Activated CD8-positive, alpha-beta T cell treated with anti-CD3 and anti-CD28 coated beads, Interleukin-2, amount 10 ng/mL, durations not matched to agents 7 days and 5 days (primary cell): ENCODE measurements around the gene RBBP8. TPM values are rescaled to one million over a fixed set of nuclear protein-coding genes. Genes with fewer than 3 reads are reported as not detected.

Experiments used
- ATAC-seq: fragments of 150-1000 bp; cut with Tn5 transposase; one replicate; pipeline ENCODE4 v1.10.0; 2021; ENCODE audit warnings: moderate library complexity
- CTCF ChIA-PET: fragments of 350-600 bp; sonication (Branson Sonifier 250); formaldehyde crosslinking; loops from one replicate; lab custom pipeline; 2021; ENCODE audit warnings: antibody characterized with exemption; lab: Charles Lee
- POLR2A ChIA-PET: fragments of 350-600 bp; sonication (Branson Sonifier 250); formaldehyde crosslinking; loops from one replicate; lab custom pipeline; 2021; ENCODE audit warnings: antibody characterized with exemption; lab: Charles Lee
- DNase-seq: peaks from one replicate; pipeline ENCODE4 v3.0.0-alpha.2; 2020
- H3K27ac Mint-ChIP-seq: one replicate; pipeline ENCODE4 v1.8.0; 2021; ENCODE audit warnings: mild to moderate bottlenecking, mixed read lengths
- H3K27me3 Mint-ChIP-seq: one replicate; pipeline ENCODE4 v1.8.0; 2021; ENCODE audit warnings: low read depth, mixed read lengths
- H3K36me3 Mint-ChIP-seq: one replicate; pipeline ENCODE4 v1.8.0; 2021; ENCODE audit warnings: low read depth, mixed read lengths
- H3K4me1 Mint-ChIP-seq: one replicate; pipeline ENCODE4 v1.8.0; 2021; ENCODE audit warnings: low read depth, mixed read lengths
- H3K4me3 Mint-ChIP-seq: one replicate; pipeline ENCODE4 v1.8.0; 2021; ENCODE audit warnings: mild to moderate bottlenecking, mixed read lengths
- H3K9me3 Mint-ChIP-seq: one replicate; pipeline ENCODE4 v1.8.0; 2022; ENCODE audit warnings: mixed read lengths; ENCODE audit not compliant: insufficient read depth
- total RNA-seq, 2 experiments: library from RNA; stranded (reverse); gene quantifications; one replicate each; pipeline ENCODE4 v1.2.3, GENCODE V29; 2021

The RBBP8 gene
- total RNA-seq, 2 experiments from 2014 or later: 72.1 to 74.8 TPM

DNA sequence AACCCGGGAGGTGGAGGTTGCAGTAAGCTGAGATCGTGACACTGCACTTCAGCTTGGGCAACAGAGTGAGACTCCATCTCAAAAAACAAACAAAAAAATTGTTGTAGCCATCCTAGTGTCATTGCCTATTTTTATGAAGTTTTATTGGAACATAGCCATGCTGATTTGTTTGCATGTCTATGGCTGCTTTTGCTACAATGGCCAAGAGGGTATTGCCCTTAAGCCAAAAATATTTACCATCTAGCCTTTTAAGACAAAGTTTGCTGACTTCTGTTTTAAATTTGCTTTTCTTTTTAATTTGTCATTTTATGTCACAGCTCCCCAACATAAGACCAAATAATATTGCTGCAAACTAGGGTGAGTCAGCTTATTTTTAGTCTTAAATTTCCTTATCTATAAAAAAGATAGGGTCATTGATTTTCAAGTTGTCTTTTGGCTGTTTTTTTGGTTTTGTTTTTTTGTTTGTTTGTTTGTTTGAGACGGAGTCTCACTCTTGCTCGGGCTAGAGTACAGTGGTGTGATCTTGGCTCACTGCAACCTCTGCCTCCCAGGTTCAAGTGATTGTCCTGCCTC, 132.2 kb downstream of the RBBP8 start:
- peaks cover 9% of the 10 kb centered on the region for H3K9me3 Mint-ChIP-seq
- DNase-seq (no peak), ATAC-seq (no peak)
- no peak overlapping the region for H3K4me3 Mint-ChIP-seq
- H3K4me1 Mint-ChIP-seq: peaks cover 37% of the 10 kb centered on the region
- H3K27me3 Mint-ChIP-seq: peaks cover 2% of the 10 kb centered on the region
- ChIA-PET POLR2A (no interaction called here), CTCF (interaction anchor here (2.0 kb wide), 1 partner anchor 8 kb away, joined by 5 read pairs; no protein-coding TSS in a partner anchor)
- peaks cover 27% of the 10 kb centered on the region for H3K36me3 Mint-ChIP-seq
- no peak overlapping the region for H3K27ac Mint-ChIP-seq

DNA sequence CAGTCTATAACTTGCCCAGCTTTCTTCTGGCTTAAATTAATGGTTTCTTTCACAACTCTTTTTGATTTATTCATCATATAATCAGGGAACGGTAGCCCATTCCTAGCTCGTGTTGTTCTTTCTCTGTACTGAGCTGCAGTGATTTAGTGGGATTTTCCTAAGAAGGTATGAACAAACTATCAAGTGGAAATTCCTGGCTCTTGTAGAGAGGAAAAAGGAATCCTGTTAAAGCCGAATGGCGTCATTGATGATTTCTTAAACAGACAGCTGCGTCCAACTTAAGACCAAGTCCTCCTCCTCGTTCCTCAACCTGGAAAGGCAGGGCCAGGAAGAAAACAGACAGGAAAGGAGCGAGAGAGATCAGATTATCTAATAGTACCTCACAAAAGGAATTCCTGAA, 132.9 kb downstream of the RBBP8 start:
- no peak overlapping the region for H3K4me3 Mint-ChIP-seq
- peaks cover 45% of the 10 kb centered on the region for H3K4me1 Mint-ChIP-seq
- H3K9me3 Mint-ChIP-seq: peaks cover 9% of the 10 kb centered on the region
- no peak overlapping the region for H3K27ac Mint-ChIP-seq
- DNase-seq (no peak), ATAC-seq (no peak)
- CTCF ChIA-PET: interaction anchor here (2.0 kb wide), 1 partner anchor 9 kb away, joined by 5 read pairs; no protein-coding TSS in a partner anchor
- H3K36me3 Mint-ChIP-seq: peaks cover 29% of the 10 kb centered on the region
- POLR2A ChIA-PET: no interaction called here
- H3K27me3 Mint-ChIP-seq: peaks cover 2% of the 10 kb centered on the region

DNA sequence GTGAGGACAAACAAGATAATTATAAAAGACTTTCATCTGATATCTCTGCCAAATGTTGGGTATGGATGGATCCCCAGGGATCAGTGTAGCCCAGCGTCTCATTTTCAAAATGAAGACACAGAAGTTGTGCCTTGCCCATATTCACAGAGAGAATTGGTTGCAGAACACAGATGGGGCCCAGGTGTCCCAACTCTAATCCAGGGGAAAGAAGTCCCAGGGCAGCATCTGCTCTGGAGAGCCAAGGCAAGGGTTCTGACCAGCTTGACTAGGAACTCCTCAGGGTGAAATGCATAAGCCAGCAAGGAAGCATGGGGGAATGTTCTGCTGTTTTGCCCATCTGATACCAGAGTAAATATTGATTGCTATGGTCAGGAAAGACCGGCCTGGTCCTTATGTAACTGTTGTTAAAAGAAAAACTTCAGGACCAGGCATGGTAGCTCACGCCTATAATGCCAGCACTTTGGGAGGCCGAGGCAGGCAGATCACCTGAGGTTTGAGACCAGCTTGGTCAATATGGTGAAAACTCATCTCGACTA, 133.4 kb downstream of the RBBP8 start:
- Mint-ChIP-seq H3K36me3 (peaks cover 29% of the 10 kb centered on the region), H3K27me3 (peaks cover 2% of the 10 kb centered on the region), H3K4me3 (no peak overlapping the region), H3K27ac (no peak overlapping the region), H3K9me3 (peaks cover 9% of the 10 kb centered on the region), H3K4me1 (peaks cover 50% of the 10 kb centered on the region)
- ChIA-PET POLR2A (no interaction called here), CTCF (interaction anchor here (2.0 kb wide), 1 partner anchor 9 kb away, joined by 5 read pairs; no protein-coding TSS in a partner anchor)
- ATAC-seq: no peak
- no peak for DNase-seq

DNA sequence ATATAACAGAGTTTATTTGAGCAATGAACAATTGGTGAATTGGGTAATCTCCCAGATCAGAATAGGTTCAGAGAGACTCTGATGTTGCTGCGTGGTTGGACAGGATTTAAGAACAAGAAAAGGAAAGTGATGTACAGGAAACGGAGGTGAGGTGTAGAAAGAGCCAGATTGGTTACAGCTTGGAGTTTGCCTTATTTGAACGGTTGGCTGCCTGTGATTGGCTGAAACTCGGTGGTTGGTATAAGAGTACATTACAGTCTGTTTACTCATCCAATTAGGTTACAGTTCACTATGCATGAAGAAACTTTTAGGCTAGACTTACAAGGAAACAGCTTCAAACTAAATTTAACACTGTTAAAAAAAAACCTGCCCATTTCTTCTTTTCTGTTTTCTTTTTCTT, 134.1 kb downstream of the RBBP8 start:
- peaks cover 29% of the 10 kb centered on the region for H3K36me3 Mint-ChIP-seq
- ChIA-PET POLR2A (no interaction called here), CTCF (interaction anchor here (2.0 kb wide), 1 partner anchor 10 kb away, joined by 5 read pairs; no protein-coding TSS in a partner anchor)
- DNase-seq (peak; percentile 38), ATAC-seq (no peak)
- peaks cover 9% of the 10 kb centered on the region for H3K9me3 Mint-ChIP-seq
- H3K27ac Mint-ChIP-seq: peak overlapping the region; percentile 21
- peaks cover 56% of the 10 kb centered on the region for H3K4me1 Mint-ChIP-seq
- peaks cover 2% of the 10 kb centered on the region for H3K27me3 Mint-ChIP-seq
- no peak overlapping the region for H3K4me3 Mint-ChIP-seq

DNA sequence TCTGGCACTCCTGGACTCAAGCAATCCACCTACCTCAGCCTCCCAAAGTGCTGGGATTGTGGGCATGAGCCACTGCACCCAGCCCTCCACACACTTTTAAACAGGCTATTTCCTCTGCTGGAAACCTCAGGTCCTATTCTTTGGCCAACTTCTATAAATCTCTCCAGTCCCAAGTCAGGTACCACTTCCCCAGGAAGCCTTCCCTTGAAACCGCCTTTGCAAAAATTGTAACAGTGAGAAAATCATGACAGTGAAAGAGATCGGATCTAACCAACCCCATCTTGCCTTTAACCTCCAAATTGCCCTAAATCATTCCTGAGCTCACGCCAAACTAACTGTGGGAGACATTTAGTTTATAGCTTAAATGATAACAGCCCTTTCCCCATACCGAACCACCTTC, 134.9 kb downstream of the RBBP8 start:
- ChIA-PET CTCF (interaction anchor here (2.2 kb wide), 1 partner anchor 344 kb away, joined by 4 read pairs; no protein-coding TSS in a partner anchor), POLR2A (no interaction called here)
- H3K9me3 Mint-ChIP-seq: peaks cover 9% of the 10 kb centered on the region
- peaks cover 29% of the 10 kb centered on the region for H3K36me3 Mint-ChIP-seq
- ATAC-seq: no peak
- peak overlapping the region; percentile 53 for H3K27ac Mint-ChIP-seq
- DNase-seq: no peak
- peaks cover 2% of the 10 kb centered on the region for H3K27me3 Mint-ChIP-seq
- peaks cover 64% of the 10 kb centered on the region for H3K4me1 Mint-ChIP-seq
- H3K4me3 Mint-ChIP-seq: no peak overlapping the region

DNA sequence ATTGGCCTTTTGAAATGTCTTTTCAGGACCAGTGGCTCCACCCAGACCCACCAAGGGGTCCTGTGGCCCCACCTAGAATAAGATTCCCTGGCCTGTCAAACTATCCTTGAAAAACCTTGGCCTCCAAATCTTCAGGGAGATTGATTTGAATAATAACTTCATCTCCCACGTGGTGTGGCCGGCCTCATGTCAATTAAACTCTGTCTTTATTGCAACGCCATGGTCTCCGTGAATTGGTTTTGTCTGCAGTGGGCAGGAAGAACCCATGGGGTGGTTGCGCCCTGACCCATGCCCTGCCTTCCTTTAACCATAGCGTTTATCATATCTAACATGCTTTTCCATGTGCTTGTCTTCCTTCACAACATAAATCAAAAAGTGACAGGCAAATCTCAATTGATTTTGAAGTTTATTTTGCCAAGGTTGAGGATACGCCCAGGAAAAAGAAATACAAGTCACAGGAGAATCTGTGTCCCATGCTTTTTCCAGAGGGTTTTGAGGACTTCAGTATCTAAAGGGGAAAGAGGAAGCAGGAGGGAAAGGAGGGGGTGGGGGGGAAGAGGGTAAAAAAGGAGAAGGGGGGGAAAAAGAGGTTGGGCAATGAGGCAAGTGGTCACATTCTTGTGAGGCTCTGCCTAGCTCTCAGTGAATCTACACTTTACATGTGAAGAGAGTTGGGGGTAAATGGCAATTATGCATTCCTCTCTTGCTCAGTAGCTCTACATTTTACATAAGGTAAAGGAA, 135.6 kb downstream of the RBBP8 start:
- no peak for ATAC-seq
- DNase-seq: no peak
- Mint-ChIP-seq H3K27me3 (no peaks in the 10 kb centered on the region), H3K4me3 (no peak overlapping the region), H3K36me3 (peaks cover 23% of the 10 kb centered on the region), H3K9me3 (peaks cover 4% of the 10 kb centered on the region), H3K27ac (peak overlapping the region; percentile 95), H3K4me1 (peaks cover 70% of the 10 kb centered on the region)
- ChIA-PET POLR2A (no interaction called here), CTCF (interaction anchor here (1.0 to 2.2 kb wide), 3 partner anchors 36 to 343 kb away, joined by 3 to 4 read pairs (median 3); no protein-coding TSS in a partner anchor)

DNA sequence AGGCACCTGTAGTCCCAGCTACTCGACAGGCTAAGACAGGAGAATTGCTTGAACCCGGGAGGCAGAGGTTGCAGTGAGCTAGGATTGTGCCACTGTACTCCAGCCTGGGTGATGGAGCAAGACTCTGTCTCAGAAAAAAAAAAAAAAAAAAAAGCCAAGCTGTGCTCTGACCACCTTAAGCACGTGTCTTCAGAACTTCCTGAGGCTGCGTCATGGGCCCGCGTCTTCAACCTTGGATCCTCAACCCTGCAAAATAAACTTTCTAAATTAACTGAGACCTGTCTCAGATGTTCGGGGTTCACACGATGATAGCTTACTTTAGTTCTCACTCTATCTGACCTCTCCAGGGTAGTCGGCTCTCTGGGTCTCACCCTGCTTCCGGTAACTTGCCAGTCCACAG, 136.4 kb downstream of the RBBP8 start:
- peak overlapping the region; percentile 95 for H3K27ac Mint-ChIP-seq
- peak; percentile 62 for DNase-seq
- H3K4me1 Mint-ChIP-seq: peaks cover 77% of the 10 kb centered on the region
- H3K9me3 Mint-ChIP-seq: peaks cover 4% of the 10 kb centered on the region
- H3K4me3 Mint-ChIP-seq: peak overlapping the region; percentile 1
- CTCF ChIA-PET: interaction anchor here (1.0 to 2.2 kb wide), 4 partner anchors 37 to 342 kb away, joined by 3 to 8 read pairs (median 4); no protein-coding TSS in a partner anchor
- H3K27me3 Mint-ChIP-seq: no peaks in the 10 kb centered on the region
- peak; percentile 25 for ATAC-seq
- POLR2A ChIA-PET: no interaction called here
- H3K36me3 Mint-ChIP-seq: peaks cover 21% of the 10 kb centered on the region

DNA sequence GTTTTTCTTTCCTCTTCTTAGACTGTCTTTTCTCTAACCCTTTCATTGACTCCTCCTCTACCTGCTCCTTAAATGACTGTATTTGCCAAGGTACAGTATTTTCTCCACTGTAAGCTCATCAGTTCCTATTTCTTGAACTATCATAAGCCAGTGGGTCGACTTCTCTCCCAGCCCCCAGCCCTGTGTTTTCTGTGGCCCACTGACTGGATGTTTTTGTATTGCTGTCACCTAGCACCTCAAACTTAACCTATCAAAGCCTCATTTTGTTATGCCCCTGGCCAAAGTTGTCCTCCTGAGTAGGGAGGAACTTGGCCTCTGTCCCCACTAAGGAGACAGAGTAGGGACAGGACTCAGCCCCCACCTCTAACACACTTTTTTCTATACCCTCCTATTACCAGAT, 136.8 kb downstream of the RBBP8 start:
- Mint-ChIP-seq H3K27ac (peak overlapping the region; percentile 95), H3K36me3 (peaks cover 21% of the 10 kb centered on the region), H3K4me1 (peaks cover 78% of the 10 kb centered on the region), H3K27me3 (no peaks in the 10 kb centered on the region), H3K9me3 (peaks cover 4% of the 10 kb centered on the region), H3K4me3 (peak overlapping the region; percentile 1)
- ATAC-seq (peak; percentile 4), DNase-seq (no peak)
- ChIA-PET POLR2A (no interaction called here), CTCF (interaction anchor here (1.0 to 1.8 kb wide), 3 partner anchors 37 to 62 kb away, joined by 3 to 8 read pairs (median 3); no protein-coding TSS in a partner anchor)

DNA sequence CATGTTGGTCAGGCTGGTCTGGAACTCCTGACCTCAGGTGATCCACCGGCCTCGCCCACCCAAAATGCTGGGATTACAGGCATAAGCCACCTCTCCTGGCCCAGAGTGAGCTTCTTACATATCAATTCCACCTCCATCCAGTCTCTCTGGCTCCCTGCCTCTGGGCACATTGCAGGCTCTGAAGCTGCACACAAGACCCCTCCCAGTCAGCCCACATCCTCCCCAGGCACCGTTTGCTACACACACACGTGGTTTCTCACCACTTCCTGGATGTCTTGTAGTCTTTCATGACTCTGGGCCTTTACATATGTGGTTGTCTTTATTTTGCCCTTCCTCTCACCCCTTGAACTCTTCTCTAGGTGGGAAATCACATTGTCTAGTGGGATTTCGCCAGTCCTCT, 138.2 kb downstream of the RBBP8 start:
- no peaks in the 10 kb centered on the region for H3K27me3 Mint-ChIP-seq
- DNase-seq (peak; percentile 96), ATAC-seq (peak; percentile 98)
- peak overlapping the region; percentile 95 for H3K27ac Mint-ChIP-seq
- H3K36me3 Mint-ChIP-seq: peaks cover 21% of the 10 kb centered on the region
- H3K4me3 Mint-ChIP-seq: peak overlapping the region; percentile 64
- POLR2A ChIA-PET: interaction anchor here (0.7 kb wide), 1 partner anchor 63 kb away, joined by 3 read pairs; no protein-coding TSS in a partner anchor
- CTCF ChIA-PET: interaction anchor here (1.3 to 1.8 kb wide), 2 partner anchors 60 to 167 kb away, joined by 3 to 8 read pairs; no protein-coding TSS in a partner anchor
- peaks cover 4% of the 10 kb centered on the region for H3K9me3 Mint-ChIP-seq
- peaks cover 79% of the 10 kb centered on the region for H3K4me1 Mint-ChIP-seq

DNA sequence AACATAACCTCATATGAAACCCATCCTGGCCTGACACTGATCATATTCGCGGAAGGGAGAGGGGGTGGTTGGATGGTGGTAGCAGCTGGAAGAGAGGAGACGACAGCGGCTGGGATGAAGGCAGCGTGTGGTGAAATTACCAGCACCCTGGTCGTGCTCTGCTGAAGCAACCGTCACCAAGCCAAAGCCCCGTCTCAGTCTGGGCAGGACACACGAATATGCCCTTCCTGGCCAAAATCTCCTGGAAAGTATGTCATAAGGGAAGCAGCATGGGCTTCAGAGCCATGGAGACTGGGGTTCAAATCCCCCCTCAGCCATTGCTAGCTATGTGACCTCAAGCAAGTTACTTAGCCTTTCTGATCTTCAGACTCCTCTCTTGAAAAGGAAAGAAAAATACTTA, 139.0 kb downstream of the RBBP8 start:
- no peak overlapping the region for H3K4me3 Mint-ChIP-seq

DNA sequence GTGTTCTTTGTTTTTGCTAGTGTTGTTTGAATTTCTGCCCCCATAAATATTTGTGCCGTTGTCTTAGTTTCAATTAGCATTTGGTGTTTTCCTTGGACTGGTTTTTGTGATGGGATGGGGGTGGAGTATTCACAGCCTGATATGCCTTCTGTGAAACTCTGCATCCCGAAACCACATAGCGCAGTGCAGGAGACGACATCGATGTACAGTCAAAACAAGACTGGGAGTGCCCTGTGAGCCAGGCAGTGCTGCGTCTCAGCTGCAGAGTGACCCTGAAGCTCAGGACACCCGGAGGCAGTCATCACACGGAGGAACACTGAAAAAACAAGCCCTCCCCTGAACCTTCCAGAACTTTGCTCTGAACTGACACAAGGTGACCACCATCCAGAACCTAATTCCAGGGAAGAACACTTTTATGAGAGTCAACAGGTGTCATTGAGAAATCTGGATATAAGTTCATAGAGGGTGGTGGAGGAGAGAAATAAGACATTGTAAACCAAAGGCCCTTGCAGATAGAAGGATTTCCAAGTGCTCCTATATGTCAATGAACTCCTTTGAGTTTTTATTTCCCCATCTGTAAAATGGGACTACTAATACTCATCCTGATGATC, 141.0 kb downstream of the RBBP8 start:
- ChIA-PET CTCF (interaction anchor here (0.8 to 1.0 kb wide), 2 partner anchors 285 to 338 kb away, joined by 3 to 4 read pairs; no protein-coding TSS in a partner anchor), POLR2A (no interaction called here)
- H3K9me3 Mint-ChIP-seq: no peaks in the 10 kb centered on the region
- H3K4me1 Mint-ChIP-seq: peaks cover 79% of the 10 kb centered on the region
- no peak overlapping the region for H3K27ac Mint-ChIP-seq
- ATAC-seq (no peak), DNase-seq (no peak)
- no peaks in the 10 kb centered on the region for H3K27me3 Mint-ChIP-seq
- H3K36me3 Mint-ChIP-seq: peaks cover 10% of the 10 kb centered on the region
- no peak overlapping the region for H3K4me3 Mint-ChIP-seq

More for the DNA sequence above, 139.0 kb downstream of the RBBP8 start:
- Mint-ChIP-seq H3K27ac (no peak overlapping the region), H3K9me3 (peaks cover 2% of the 10 kb centered on the region), H3K36me3 (peaks cover 18% of the 10 kb centered on the region), H3K27me3 (no peaks in the 10 kb centered on the region), H3K4me1 (peaks cover 78% of the 10 kb centered on the region)
- POLR2A ChIA-PET: no interaction called here
- CTCF ChIA-PET: interaction anchor here (0.6 to 1.4 kb wide), 3 partner anchors 58 to 63 kb away, joined by 3 read pairs; partner anchors contain the start of gene CABLES1
- DNase-seq (no peak), ATAC-seq (no peak)
